ENCODE results near the gene MYL7. TPM values are rescaled to one million over a fixed set of nuclear protein-coding genes. Genes with fewer than 3 reads are reported as not detected.
A peak's percentile ranks its signal among the peaks of the same experiment; 100 is the strongest.

MYL7 gene
- total and polyA plus RNA-seq, 2 donors (not counting 1 experiment from before 2014, with no cell fraction given), result not detected

DNA sequence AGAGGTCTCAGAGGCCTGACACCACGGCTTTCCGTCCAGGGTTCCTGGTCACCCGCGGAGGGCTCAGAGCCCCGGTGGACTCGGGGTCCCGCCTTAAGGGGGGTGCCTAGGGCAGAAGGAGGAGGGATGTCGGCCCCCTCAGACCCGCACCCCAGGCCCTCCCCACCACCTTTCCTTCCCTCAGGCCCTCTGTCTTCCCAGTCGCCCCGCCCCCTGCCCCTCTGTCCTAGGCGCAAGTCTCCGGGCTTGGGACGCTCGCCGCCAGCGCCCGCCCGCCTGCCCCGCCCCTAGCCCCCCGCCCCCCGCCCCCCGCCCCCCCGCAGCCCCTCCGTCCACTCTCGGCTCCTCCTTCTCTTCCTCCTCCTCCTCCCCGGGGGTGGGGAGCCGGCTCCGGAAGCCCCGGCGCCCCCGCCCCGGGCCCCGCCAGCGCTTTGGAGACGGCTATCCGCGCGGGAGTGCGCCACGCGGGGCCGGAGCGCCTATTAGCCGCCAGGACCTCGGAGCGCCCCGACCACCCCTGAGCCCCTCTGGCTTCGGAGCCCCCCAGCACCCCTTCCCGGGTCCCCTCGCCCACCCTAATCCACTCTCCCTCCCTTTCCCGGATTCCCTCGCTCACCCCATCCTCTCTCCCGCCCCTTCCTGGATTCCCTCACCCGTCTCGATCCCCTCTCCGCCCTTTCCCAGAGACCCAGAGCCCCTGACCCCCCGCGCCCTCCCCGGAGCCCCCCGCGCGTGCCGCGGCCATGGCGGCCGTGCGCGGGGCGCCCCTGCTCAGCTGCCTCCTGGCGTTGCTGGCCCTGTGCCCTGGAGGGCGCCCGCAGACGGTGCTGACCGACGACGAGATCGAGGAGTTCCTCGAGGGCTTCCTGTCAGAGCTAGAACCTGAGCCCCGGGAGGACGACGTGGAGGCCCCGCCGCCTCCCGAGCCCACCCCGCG, 36.9 kb downstream of the MYL7 start, which contains the start of gene AEBP1:
TSS of gene AEBP1 (plus strand) at position 423 of the 937 bp plus-strand sequence. CDS start at position 744, 321 bp downstream.
- peak within 1 kb of the TSS; percentile 81 for H3K4me2 ChIP-seq (ENCODE audit: extremely low read depth, insufficient read depth, low read length)
- no peaks in the 10 kb centered on the region for H4K20me1 ChIP-seq (ENCODE audit: control insufficient read depth, extremely low read depth, insufficient read depth, low read length)
- no peaks in the 10 kb centered on the region for H3K79me2 ChIP-seq (ENCODE audit: control insufficient read depth, insufficient read depth, low read length)
- no peaks in the 10 kb centered on the region for H3K27me3 ChIP-seq (ENCODE audit: control insufficient read depth, insufficient read depth, low read length)
- peak within 1 kb of the TSS; percentile 68 for H3K9ac ChIP-seq (ENCODE audit: insufficient read depth, low read length)
- peak within 1 kb of the TSS; percentile 63 for H3K27ac ChIP-seq (ENCODE audit: insufficient read depth, low read length)
- H3K4me1 ChIP-seq (ENCODE audit: control insufficient read depth, extremely low read depth, insufficient read depth, low read length), result peaks cover 31% of the 10 kb centered on the region
- no peaks in the 10 kb centered on the region for H3K9me3 ChIP-seq (ENCODE audit: control insufficient read depth, insufficient read depth, low read depth, low read length)
- TF ChIP-seq, protein P1, sequence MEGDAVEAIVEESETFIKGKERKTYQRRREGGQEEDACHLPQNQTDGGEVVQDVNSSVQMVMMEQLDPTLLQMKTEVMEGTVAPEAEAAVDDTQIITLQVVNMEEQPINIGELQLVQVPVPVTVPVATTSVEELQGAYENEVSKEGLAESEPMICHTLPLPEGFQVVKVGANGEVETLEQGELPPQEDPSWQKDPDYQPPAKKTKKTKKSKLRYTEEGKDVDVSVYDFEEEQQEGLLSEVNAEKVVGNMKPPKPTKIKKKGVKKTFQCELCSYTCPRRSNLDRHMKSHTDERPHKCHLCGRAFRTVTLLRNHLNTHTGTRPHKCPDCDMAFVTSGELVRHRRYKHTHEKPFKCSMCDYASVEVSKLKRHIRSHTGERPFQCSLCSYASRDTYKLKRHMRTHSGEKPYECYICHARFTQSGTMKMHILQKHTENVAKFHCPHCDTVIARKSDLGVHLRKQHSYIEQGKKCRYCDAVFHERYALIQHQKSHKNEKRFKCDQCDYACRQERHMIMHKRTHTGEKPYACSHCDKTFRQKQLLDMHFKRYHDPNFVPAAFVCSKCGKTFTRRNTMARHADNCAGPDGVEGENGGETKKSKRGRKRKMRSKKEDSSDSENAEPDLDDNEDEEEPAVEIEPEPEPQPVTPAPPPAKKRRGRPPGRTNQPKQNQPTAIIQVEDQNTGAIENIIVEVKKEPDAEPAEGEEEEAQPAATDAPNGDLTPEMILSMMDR (conservative IDR thresholded peaks at IDR 0.05 in 1 of 2, IDR thresholded peaks at IDR 0.05 in 1 of 2; ENCODE audit: low read depth in 1 of 2, low read length in 2 of 2), result no peak
- TF ChIP-seq EZH2 (IDR thresholded peaks at IDR 0.05; ENCODE audit: low read length, missing control alignments), result no peak
- peaks cover 5% of the 10 kb centered on the region for H3K36me3 ChIP-seq (ENCODE audit: control insufficient read depth, insufficient read depth, low read length)
- DNase-seq (ENCODE audit: low read depth in 2 of 2), result peak in 1 of 2 donors; percentile 46
- peak within 1 kb of the TSS; percentile 35 to 87 (median 54) for H3K4me3 ChIP-seq (replicated peaks in 1 of 4; ENCODE audit: control extremely low read depth in 1 of 4, insufficient read depth in 1 of 4, low read depth in 3 of 4, low read length in 4 of 4)
- H2AFZ ChIP-seq (ENCODE audit: low read length), result no peak within 1 kb of the TSS

DNA sequence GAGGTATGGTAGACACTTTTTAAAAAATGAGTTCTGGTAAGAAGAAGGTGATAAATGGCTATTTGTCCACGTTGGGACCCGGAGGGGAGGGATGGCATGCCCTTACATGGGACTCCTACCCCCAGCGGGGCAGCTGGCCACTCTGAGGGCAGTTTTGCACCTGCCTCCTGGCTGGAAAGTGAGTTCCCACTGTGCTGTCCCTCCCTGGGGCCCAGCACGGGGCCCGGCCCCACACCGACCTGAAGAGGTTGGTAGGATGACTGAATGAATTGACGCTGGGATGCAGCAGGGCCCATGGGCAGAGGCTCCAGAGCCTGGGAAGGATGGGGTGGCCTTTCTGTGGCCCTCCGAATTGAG, 37.6 kb downstream of the MYL7 start:
- H3K27me3 ChIP-seq (ENCODE audit: control insufficient read depth, insufficient read depth, low read length), result no peaks in the 10 kb centered on the region
- no peak overlapping the region for H3K27ac ChIP-seq (ENCODE audit: insufficient read depth, low read length)
- TF ChIP-seq, protein P1 (conservative IDR thresholded peaks at IDR 0.05 in 1 of 2, IDR thresholded peaks at IDR 0.05 in 1 of 2; ENCODE audit: low read depth in 1 of 2, low read length in 2 of 2), result no peak
- no peak for TF ChIP-seq EZH2 (IDR thresholded peaks at IDR 0.05; ENCODE audit: low read length, missing control alignments)
- peaks cover 31% of the 10 kb centered on the region for H3K4me1 ChIP-seq (ENCODE audit: control insufficient read depth, extremely low read depth, insufficient read depth, low read length)
- DNase-seq (ENCODE audit: low read depth in 2 of 2), result no peak
- no peak overlapping the region for H2AFZ ChIP-seq (ENCODE audit: low read length)
- H3K4me2 ChIP-seq (ENCODE audit: extremely low read depth, insufficient read depth, low read length), result no peak overlapping the region
- no peak overlapping the region for H3K4me3 ChIP-seq (replicated peaks in 1 of 4; ENCODE audit: control extremely low read depth in 1 of 4, insufficient read depth in 1 of 4, low read depth in 3 of 4, low read length in 4 of 4)
- no peaks in the 10 kb centered on the region for H4K20me1 ChIP-seq (ENCODE audit: control insufficient read depth, extremely low read depth, insufficient read depth, low read length)
- H3K79me2 ChIP-seq (ENCODE audit: control insufficient read depth, insufficient read depth, low read length), result no peaks in the 10 kb centered on the region
- H3K36me3 ChIP-seq (ENCODE audit: control insufficient read depth, insufficient read depth, low read length), result peaks cover 2% of the 10 kb centered on the region
- H3K9ac ChIP-seq (ENCODE audit: insufficient read depth, low read length), result no peak overlapping the region
- no peaks in the 10 kb centered on the region for H3K9me3 ChIP-seq (ENCODE audit: control insufficient read depth, insufficient read depth, low read depth, low read length)

DNA sequence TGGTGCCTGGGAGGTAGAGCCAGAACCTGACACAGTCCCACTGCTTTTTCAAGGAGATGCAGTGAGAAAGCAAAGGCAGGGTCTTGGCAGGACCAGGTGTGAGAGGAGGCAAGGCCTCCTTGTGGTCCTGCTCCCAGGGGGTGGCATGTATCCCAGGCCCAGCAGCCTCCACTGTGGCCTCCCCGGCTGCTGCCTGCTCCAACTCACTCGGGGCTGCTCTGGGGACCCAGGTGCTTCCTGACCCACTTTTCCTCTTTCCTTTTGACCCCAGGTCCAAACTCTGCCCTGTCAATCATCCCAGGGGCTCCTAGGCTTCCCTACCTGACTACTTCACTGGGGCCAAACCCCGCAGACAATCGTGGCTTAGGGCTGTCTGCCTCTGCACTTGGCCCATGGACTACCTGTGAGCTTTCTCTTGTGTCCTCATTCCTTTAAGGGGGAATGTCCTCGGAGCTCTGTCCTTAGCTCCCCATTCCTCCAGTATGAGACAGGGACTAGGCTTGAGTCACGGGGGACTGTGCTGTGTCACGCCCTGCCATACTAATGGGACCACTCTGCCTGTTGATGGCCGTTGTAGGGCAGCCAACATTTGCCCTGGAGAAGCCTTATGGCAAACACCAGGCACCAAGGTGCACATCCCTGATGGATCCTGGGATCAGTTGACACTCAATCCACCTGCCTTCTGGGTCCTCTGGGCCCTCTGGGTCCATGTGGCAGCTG, 38.1 kb downstream of the MYL7 start:
- Histone ChIP-seq H3K79me2 (ENCODE audit: control insufficient read depth, insufficient read depth, low read length) (no peaks in the 10 kb centered on the region), H3K4me1 (ENCODE audit: control insufficient read depth, extremely low read depth, insufficient read depth, low read length) (peaks cover 31% of the 10 kb centered on the region), H2AFZ (ENCODE audit: low read length) (no peak overlapping the region), H3K36me3 (ENCODE audit: control insufficient read depth, insufficient read depth, low read length) (peaks cover 2% of the 10 kb centered on the region), H4K20me1 (ENCODE audit: control insufficient read depth, extremely low read depth, insufficient read depth, low read length) (no peaks in the 10 kb centered on the region), H3K4me3 (replicated peaks in 1 of 4; ENCODE audit: control extremely low read depth in 1 of 4, insufficient read depth in 1 of 4, low read depth in 3 of 4, low read length in 4 of 4) (no peak overlapping the region), H3K4me2 (ENCODE audit: extremely low read depth, insufficient read depth, low read length) (no peak overlapping the region), H3K27ac (ENCODE audit: insufficient read depth, low read length) (peak overlapping the region; percentile 56), H3K9me3 (ENCODE audit: control insufficient read depth, insufficient read depth, low read depth, low read length) (no peaks in the 10 kb centered on the region), H3K9ac (ENCODE audit: insufficient read depth, low read length) (no peak overlapping the region), H3K27me3 (ENCODE audit: control insufficient read depth, insufficient read depth, low read length) (no peaks in the 10 kb centered on the region)
- no peak for TF ChIP-seq EZH2 (IDR thresholded peaks at IDR 0.05; ENCODE audit: low read length, missing control alignments)
- TF ChIP-seq, protein P1 (conservative IDR thresholded peaks at IDR 0.05 in 1 of 2, IDR thresholded peaks at IDR 0.05 in 1 of 2; ENCODE audit: low read depth in 1 of 2, low read length in 2 of 2), result no peak
- DNase-seq (ENCODE audit: low read depth in 2 of 2), result no peak

All from fibroblast of lung (primary cell).